Fibroblast of lung (primary cell): Measurements from ENCODE around the gene GRK3.

ENCODE experiments used
- CTCF ChIP-seq, 2 donors: IDR thresholded peaks in 1 of 2; conservative IDR thresholded peaks in 1 of 2; 1 replicate in 1 of 2; 2 replicates in 1 of 2; pipeline ENCODE4 v1.5.1; 2011 to 2012; ENCODE audit warnings: low read length in 2 of 2, control low read depth in 1 of 2, inconsistent platforms in 1 of 2, low read depth in 1 of 2, mild to moderate bottlenecking in 1 of 2
- EZH2 ChIP-seq: IDR thresholded peaks from 2 replicates; pipeline ENCODE4 v1.5.1; 2012; ENCODE audit warnings: low read length, control low read depth, mild to moderate bottlenecking; ENCODE audit errors: missing control alignments

GRCh38 chr22:25692397-25693267, 128.2 kb downstream of the GRK3 start:
- TF ChIP-seq EZH2 (no peak), CTCF (conservative IDR thresholded peaks at IDR 0.05 in 1 of 2, IDR thresholded peaks at IDR 0.05 in 1 of 2; ENCODE audit: low read depth in 1 of 2, low read length in 2 of 2) (no peak)
